ENCODE data around the gene CDK8.

DNA sequence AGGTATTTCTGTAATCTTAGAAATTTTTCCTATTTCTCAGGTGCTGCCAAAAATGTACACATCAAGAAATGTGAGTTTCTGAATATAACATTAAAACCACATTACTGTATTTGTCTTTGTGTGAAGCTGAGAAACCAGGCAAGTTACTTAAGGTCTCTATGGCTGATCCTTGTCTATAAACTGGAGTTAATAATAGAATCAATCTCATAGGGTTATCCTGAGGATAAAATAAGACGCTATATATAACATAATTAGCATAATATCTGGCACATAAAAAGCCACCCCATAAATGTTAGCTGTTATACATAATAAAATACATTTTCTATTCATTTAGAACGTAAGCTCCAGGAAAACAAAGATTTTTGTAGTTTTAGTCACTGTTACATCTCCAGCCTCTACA is 37.9 kb upstream of the CDK8 start:
- TF ChIP-seq, protein P1, sequence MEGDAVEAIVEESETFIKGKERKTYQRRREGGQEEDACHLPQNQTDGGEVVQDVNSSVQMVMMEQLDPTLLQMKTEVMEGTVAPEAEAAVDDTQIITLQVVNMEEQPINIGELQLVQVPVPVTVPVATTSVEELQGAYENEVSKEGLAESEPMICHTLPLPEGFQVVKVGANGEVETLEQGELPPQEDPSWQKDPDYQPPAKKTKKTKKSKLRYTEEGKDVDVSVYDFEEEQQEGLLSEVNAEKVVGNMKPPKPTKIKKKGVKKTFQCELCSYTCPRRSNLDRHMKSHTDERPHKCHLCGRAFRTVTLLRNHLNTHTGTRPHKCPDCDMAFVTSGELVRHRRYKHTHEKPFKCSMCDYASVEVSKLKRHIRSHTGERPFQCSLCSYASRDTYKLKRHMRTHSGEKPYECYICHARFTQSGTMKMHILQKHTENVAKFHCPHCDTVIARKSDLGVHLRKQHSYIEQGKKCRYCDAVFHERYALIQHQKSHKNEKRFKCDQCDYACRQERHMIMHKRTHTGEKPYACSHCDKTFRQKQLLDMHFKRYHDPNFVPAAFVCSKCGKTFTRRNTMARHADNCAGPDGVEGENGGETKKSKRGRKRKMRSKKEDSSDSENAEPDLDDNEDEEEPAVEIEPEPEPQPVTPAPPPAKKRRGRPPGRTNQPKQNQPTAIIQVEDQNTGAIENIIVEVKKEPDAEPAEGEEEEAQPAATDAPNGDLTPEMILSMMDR (IDR thresholded peaks at IDR 0.05; ENCODE audit: low read depth, low read length): no peak
- TF ChIP-seq EZH2phosphoT487 (IDR thresholded peaks at IDR 0.05; ENCODE audit: low read depth): no peak
